Stimulated activated CD4-positive, alpha-beta T cell treated with anti-CD3 and anti-CD28 coated beads, Interleukin-15, amount 100 ng/mL, for 1 hour (primary cell): ENCODE measurements around the gene TMEM132C.
"Not testable (repeated sequence)": the region's sequence is repeated elsewhere in the genome, so short reads cannot be mapped to it uniquely, and the experiment has no call there.

Experiments used
- DNase-seq, 2 donors: peaks; one replicate each; pipeline ENCODE4 v3.0.0-alpha.2; 2020; ENCODE audit warnings: low read depth in 1 of 2, low spot score in 1 of 2

Gene TMEM132C

GRCh38 chr12:128551266-128551665 is 284.3 kb downstream of the TMEM132C start:
- DNase-seq = no peak

- no peak for DNase-seq
These were observed 287.8 kb downstream of the TMEM132C start for GRCh38 chr12:128554546-128555304.

- no peak for DNase-seq
These were observed 290.3 kb downstream of the TMEM132C start for GRCh38 chr12:128557231-128557630.

- no peak for DNase-seq
These were observed 298.0 kb downstream of the TMEM132C start for GRCh38 chr12:128564956-128565355.

- no peak for DNase-seq
These were observed 300.8 kb downstream of the TMEM132C start for GRCh38 chr12:128567730-128568129.

GRCh38 chr12:128570191-128571065 is 303.5 kb downstream of the TMEM132C start:
- no peak for DNase-seq

GRCh38 chr12:128571906-128572810 is 305.2 kb downstream of the TMEM132C start:
- DNase-seq = no peak

- DNase-seq = no peak
These were observed 306.9 kb downstream of the TMEM132C start for GRCh38 chr12:128573907-128574306.

- DNase-seq = no peak
These were observed 311.1 kb downstream of the TMEM132C start for GRCh38 chr12:128578045-128578444.

- DNase-seq = no peak
These were observed 314.4 kb downstream of the TMEM132C start for GRCh38 chr12:128581321-128581761.

- no peak for DNase-seq
These were observed 316.5 kb downstream of the TMEM132C start for GRCh38 chr12:128583453-128583852.

- no peak for DNase-seq
These were observed 319.6 kb downstream of the TMEM132C start for GRCh38 chr12:128586451-128587029.

- DNase-seq = no peak
These were observed 320.9 kb downstream of the TMEM132C start for GRCh38 chr12:128587918-128588317.

- DNase-seq = no peak
These were observed 325.3 kb downstream of the TMEM132C start for GRCh38 chr12:128592220-128592744.

GRCh38 chr12:128594521-128594920 is 327.6 kb downstream of the TMEM132C start:
- DNase-seq = no peak

GRCh38 chr12:128595609-128596008 is 328.6 kb downstream of the TMEM132C start:
- no peak for DNase-seq

- no peak for DNase-seq
These were observed 333.9 kb downstream of the TMEM132C start for GRCh38 chr12:128600886-128601285.

GRCh38 chr12:128603573-128604115 is 336.7 kb downstream of the TMEM132C start:
- DNase-seq = no peak

GRCh38 chr12:128604219-128604618 is 337.2 kb downstream of the TMEM132C start:
- not testable (repeated sequence) for DNase-seq

- DNase-seq = no peak
These were observed 339.1 kb downstream of the TMEM132C start for GRCh38 chr12:128606051-128606450.
